ENCODE measurements around the gene GNG3.

Gene GNG3

GRCh38 chr11:62708793-62709192, 1.3 kb downstream of the GNG3 start:
- CTCF ChIA-PET: interaction anchor here (1.0 to 9.1 kb wide), 10 partner anchors 15 to 153 kb away, joined by 3 to 79 read pairs (median 4); partner anchors contain the start of genes C11orf98, CSKMT, HNRNPUL2 and LRRN4CL
- DNase-seq (ENCODE audit: extremely low spot score): no peak
- POLR2A ChIA-PET: interaction anchor here (0.6 to 4.3 kb wide), 11 partner anchors 19 to 147 kb away, joined by 3 to 18 read pairs (median 5); partner anchors contain the start of genes C11orf98, CSKMT, HNRNPUL2 and MTA2
- TF ChIP-seq CTCF (IDR thresholded peaks at IDR 0.05; ENCODE audit: control extremely low read depth, extremely low read depth, low read depth, missing control alignments): no peak

- TF ChIP-seq CTCF (IDR thresholded peaks at IDR 0.05; ENCODE audit: control extremely low read depth, extremely low read depth, low read depth, missing control alignments): peak; percentile 9
- peak; percentile 93 for DNase-seq (ENCODE audit: extremely low spot score)
- CTCF ChIA-PET: interaction anchor here (1.0 to 9.1 kb wide), 11 partner anchors 15 to 153 kb away, joined by 3 to 79 read pairs (median 5); partner anchors contain the start of genes C11orf98, CSKMT, HNRNPUL2 and LRRN4CL
- POLR2A ChIA-PET: interaction anchor here (0.6 to 4.3 kb wide), 10 partner anchors 18 to 146 kb away, joined by 3 to 18 read pairs (median 5); partner anchors contain the start of genes C11orf98, CSKMT, HNRNPUL2 and TMEM179B
Measured at GRCh38 chr11:62709247-62710000, 1.9 kb downstream of the GNG3 start.

- ChIA-PET POLR2A (interaction anchor here (1.0 to 4.3 kb wide), 6 partner anchors 17 to 131 kb away, joined by 3 to 18 read pairs (median 6); partner anchors contain the start of genes C11orf98, CSKMT, HNRNPUL2 and TMEM179B), CTCF (interaction anchor here (1.0 to 9.1 kb wide), 8 partner anchors 16 to 152 kb away, joined by 3 to 79 read pairs (median 5); partner anchors contain the start of genes HNRNPUL2 and LRRN4CL)
- TF ChIP-seq CTCF (IDR thresholded peaks at IDR 0.05; ENCODE audit: control extremely low read depth, extremely low read depth, low read depth, missing control alignments): no peak
- DNase-seq (ENCODE audit: extremely low spot score): no peak
Measured at GRCh38 chr11:62710001-62710345, 2.5 kb downstream of the GNG3 start.

- ChIA-PET POLR2A (no interaction called here), CTCF (interaction anchor here (1.0 to 2.8 kb wide), 2 partner anchors 11 to 18 kb away, joined by 3 to 10 read pairs; no protein-coding TSS in a partner anchor)
- TF ChIP-seq CTCF (IDR thresholded peaks at IDR 0.05; ENCODE audit: control extremely low read depth, extremely low read depth, low read depth, missing control alignments): no peak
- DNase-seq (ENCODE audit: extremely low spot score): no peak
Measured at GRCh38 chr11:62712276-62712812, 4.9 kb downstream of the GNG3 start.

- POLR2A ChIA-PET: no interaction called here
- CTCF ChIA-PET: interaction anchor here (1.0 to 2.8 kb wide), 2 partner anchors 11 to 19 kb away, joined by 3 to 10 read pairs; no protein-coding TSS in a partner anchor
- no peak for TF ChIP-seq CTCF (IDR thresholded peaks at IDR 0.05; ENCODE audit: control extremely low read depth, extremely low read depth, low read depth, missing control alignments)
- no peak for DNase-seq (ENCODE audit: extremely low spot score)
Measured at GRCh38 chr11:62712861-62713260, 5.4 kb downstream of the GNG3 start.

- no peak for TF ChIP-seq CTCF (IDR thresholded peaks at IDR 0.05; ENCODE audit: control extremely low read depth, extremely low read depth, low read depth, missing control alignments)
- POLR2A ChIA-PET: interaction anchor here (0.7 to 0.8 kb wide), 2 partner anchors 13 to 48 kb away, joined by 4 to 5 read pairs; partner anchors contain the start of genes C11orf98 and CSKMT
- DNase-seq (ENCODE audit: extremely low spot score): no peak
- CTCF ChIA-PET: interaction anchor here (1.0 to 2.8 kb wide), 2 partner anchors 10 to 19 kb away, joined by 3 to 10 read pairs; no protein-coding TSS in a partner anchor
Measured at GRCh38 chr11:62713343-62713742, 5.9 kb downstream of the GNG3 start.
